ENCODE data around the gene PAK6. TPM values are rescaled to one million over a fixed set of nuclear protein-coding genes. Genes with fewer than 3 reads are reported as not detected.
A peak's percentile ranks its signal among the peaks of the same experiment; 100 is the strongest.

Gene PAK6
- polyA plus RNA-seq, 3 donors, result 0.03 TPM; not detected in 2

- H3K4me1 ChIP-seq (ENCODE audit: control insufficient read depth in 1 of 2, insufficient read depth in 2 of 2, low read length in 2 of 2), result peaks cover 26 to 51% of the 10 kb centered on the region in 2 donors
- H3K4me3 ChIP-seq (replicated peaks in 1 of 3; ENCODE audit: low read depth in 2 of 3, low read length in 3 of 3), result no peak overlapping the region
- 0% methylated on average over 1 of the region's 1 CpG for WGBS (ENCODE audit: insufficient coverage)
- peaks cover 49 to 67% of the 10 kb centered on the region in 2 donors for H3K36me3 Mint-ChIP-seq
- H3K4me2 ChIP-seq (replicated peaks; ENCODE audit: extremely low read depth, low read length, poor library complexity, severe bottlenecking), result no peak overlapping the region
- no peaks in the 10 kb centered on the region for H3K79me2 ChIP-seq (ENCODE audit: insufficient read depth, low read length)
- no peaks in the 10 kb centered on the region for H3K9me3 ChIP-seq (replicated peaks in 1 of 2; ENCODE audit: control insufficient read depth in 1 of 2, insufficient read depth in 1 of 2, low read length in 2 of 2)
- H4K20me1 ChIP-seq (ENCODE audit: insufficient read depth, low read length), result peaks cover 74% of the 10 kb centered on the region
- peaks cover 9 to 25% of the 10 kb centered on the region in 2 donors for H3K27me3 ChIP-seq (ENCODE audit: control insufficient read depth in 2 of 2, insufficient read depth in 2 of 2, low read length in 2 of 2)
- H3K4me3 Mint-ChIP-seq, result no peak overlapping the region
- no peak for TF ChIP-seq CTCF (IDR thresholded peaks at IDR 0.05)
- H3K9me3 Mint-ChIP-seq, result peaks cover 0 to 10% (median 0%) of the 10 kb centered on the region in 7 donors
- peak overlapping the region; percentile 0 to 59 for H3K27ac ChIP-seq (ENCODE audit: low read depth in 1 of 2, low read length in 2 of 2)
- H3K27me3 Mint-ChIP-seq (ENCODE audit: low read depth in 3 of 3), result peaks cover 20 to 39% (median 26%) of the 10 kb centered on the region in 3 donors
- H3K27ac Mint-ChIP-seq, result peak overlapping the region in 5 of 7 donors; percentile 6 to 83 (median 70)
- intact Hi-C loops (cut with micrococcal nuclease), result no loop called here
- H3K9ac ChIP-seq (ENCODE audit: insufficient read depth, low read length, poor library complexity, severe bottlenecking), result no peak overlapping the region
- DNase-seq, result no peak
- peaks cover 34% of the 10 kb centered on the region for H3K4me1 Mint-ChIP-seq
- no peak overlapping the region for H2AFZ ChIP-seq (ENCODE audit: insufficient read depth, low read depth, low read length, poor library complexity, severe bottlenecking)
- H3K36me3 ChIP-seq (replicated peaks in 1 of 2; ENCODE audit: control insufficient read depth in 1 of 2, insufficient read depth in 2 of 2, low read length in 2 of 2), result peaks cover 44 to 58% of the 10 kb centered on the region in 2 donors
Measured at GRCh38 chr15:40285554-40286011, 46.7 kb downstream of the PAK6 start.

- Mint-ChIP-seq H3K27ac (peak overlapping the region in 5 of 7 donors; percentile 58 to 83 (median 70)), H3K4me1 (peaks cover 34% of the 10 kb centered on the region), H3K27me3 (ENCODE audit: low read depth in 3 of 3) (peaks cover 14 to 34% (median 21%) of the 10 kb centered on the region in 3 donors), H3K9me3 (peaks cover 0 to 8% (median 0%) of the 10 kb centered on the region in 7 donors), H3K36me3 (peaks cover 49 to 70% of the 10 kb centered on the region in 2 donors), H3K4me3 (no peak overlapping the region)
- Histone ChIP-seq H4K20me1 (ENCODE audit: insufficient read depth, low read length) (peaks cover 79% of the 10 kb centered on the region), H3K4me1 (ENCODE audit: control insufficient read depth in 1 of 2, insufficient read depth in 2 of 2, low read length in 2 of 2) (peaks cover 26 to 51% of the 10 kb centered on the region in 2 donors), H3K4me2 (replicated peaks; ENCODE audit: extremely low read depth, low read length, poor library complexity, severe bottlenecking) (no peak overlapping the region), H3K9me3 (replicated peaks in 1 of 2; ENCODE audit: control insufficient read depth in 1 of 2, insufficient read depth in 1 of 2, low read length in 2 of 2) (no peaks in the 10 kb centered on the region), H3K36me3 (replicated peaks in 1 of 2; ENCODE audit: control insufficient read depth in 1 of 2, insufficient read depth in 2 of 2, low read length in 2 of 2) (peaks cover 45 to 63% of the 10 kb centered on the region in 2 donors), H3K79me2 (ENCODE audit: insufficient read depth, low read length) (no peaks in the 10 kb centered on the region), H3K27ac (ENCODE audit: low read depth in 1 of 2, low read length in 2 of 2) (peak overlapping the region; percentile 0 to 59), H2AFZ (ENCODE audit: insufficient read depth, low read depth, low read length, poor library complexity, severe bottlenecking) (no peak overlapping the region), H3K4me3 (replicated peaks in 1 of 3; ENCODE audit: low read depth in 2 of 3, low read length in 3 of 3) (no peak overlapping the region), H3K9ac (ENCODE audit: insufficient read depth, low read length, poor library complexity, severe bottlenecking) (no peak overlapping the region), H3K27me3 (ENCODE audit: control insufficient read depth in 2 of 2, insufficient read depth in 2 of 2, low read length in 2 of 2) (peaks cover 4 to 20% of the 10 kb centered on the region in 2 donors)
- DNase-seq, result no peak
- 91% methylated on average over 5 of the region's 7 CpGs for WGBS (ENCODE audit: insufficient coverage)
- intact Hi-C loops (cut with micrococcal nuclease), result no loop called here
- TF ChIP-seq CTCF (IDR thresholded peaks at IDR 0.05), result no peak
Measured at GRCh38 chr15:40286061-40286532, 47.2 kb downstream of the PAK6 start.
